ENCODE measurements around the gene KLF7.

KLF7 gene

GRCh38 chr2:207107131-207107530, 58.6 kb downstream of the KLF7 start:
- Histone ChIP-seq H3K27ac (ENCODE audit: insufficient read depth in 1 of 2, low read depth in 1 of 2, low read length in 2 of 2, poor library complexity in 1 of 2, severe bottlenecking in 2 of 2) (peak overlapping the region; percentile 65 to 78), H3K4me1 (ENCODE audit: control extremely low read depth in 1 of 4, control insufficient read depth in 4 of 4, insufficient read depth in 4 of 4, low read length in 3 of 4) (peaks cover 22 to 48% (median 35%) of the 10 kb centered on the region in 4 experiments), H3K36me3 (ENCODE audit: control insufficient read depth in 4 of 4, insufficient read depth in 4 of 4, low read length in 3 of 4) (peaks cover 0 to 16% (median 5%) of the 10 kb centered on the region in 4 experiments), H3K9me3 (ENCODE audit: control extremely low read depth in 1 of 5, control insufficient read depth in 4 of 5, insufficient read depth in 2 of 5, low read depth in 1 of 5, low read length in 4 of 5) (no peaks in the 10 kb centered on the region), H3K27me3 (replicated peaks in 2 of 5; ENCODE audit: control insufficient read depth in 4 of 5, insufficient read depth in 5 of 5, low read length in 4 of 5) (no peaks in the 10 kb centered on the region), H3K4me3 (ENCODE audit: control insufficient read depth in 1 of 7, extremely low read depth in 1 of 7, insufficient read depth in 4 of 7, low read depth in 2 of 7, low read length in 6 of 7) (peak overlapping the region in 4 of 7 experiments; percentile 5 to 55 (median 25))
- WGBS (ENCODE audit: insufficient coverage) = 54% methylated on average over 2 of the region's 5 CpGs
- ChIA-PET POLR2A (interaction anchor here (1.0 to 1.6 kb wide), 3 partner anchors 36 to 64 kb away, joined by 3 to 9 read pairs (median 5); partner anchors contain the start of gene KLF7), CTCF (interaction anchor here (0.8 to 4.2 kb wide), 10 partner anchors 10 to 374 kb away, joined by 3 to 17 read pairs (median 4); no protein-coding TSS in a partner anchor)
- no peak for DNase-seq

- peaks cover 0 to 19% (median 14%) of the 10 kb centered on the region in 4 experiments for H3K36me3 ChIP-seq (ENCODE audit: control insufficient read depth in 4 of 4, insufficient read depth in 4 of 4, low read length in 3 of 4)
Observed at GRCh38 chr2:207103132-207103531, 62.6 kb downstream of the KLF7 start.

GRCh38 chr2:207101984-207102383, 63.8 kb downstream of the KLF7 start:
- H3K9me3 ChIP-seq (ENCODE audit: control extremely low read depth in 1 of 5, control insufficient read depth in 4 of 5, insufficient read depth in 2 of 5, low read depth in 1 of 5, low read length in 4 of 5) = no peaks in the 10 kb centered on the region
- CTCF ChIA-PET = interaction anchor here (1.3 kb wide), 1 partner anchor 11 kb away, joined by 3 read pairs; no protein-coding TSS in a partner anchor
- peaks cover 0 to 19% (median 14%) of the 10 kb centered on the region in 4 experiments for H3K36me3 ChIP-seq (ENCODE audit: control insufficient read depth in 4 of 4, insufficient read depth in 4 of 4, low read length in 3 of 4)
- no peaks in the 10 kb centered on the region for H3K27me3 ChIP-seq (replicated peaks in 2 of 5; ENCODE audit: control insufficient read depth in 4 of 5, insufficient read depth in 5 of 5, low read length in 4 of 5)
- POLR2A ChIA-PET = no interaction called here
- H3K27ac ChIP-seq (ENCODE audit: insufficient read depth in 1 of 2, low read depth in 1 of 2, low read length in 2 of 2, poor library complexity in 1 of 2, severe bottlenecking in 2 of 2) = no peak overlapping the region
- H3K4me3 ChIP-seq (ENCODE audit: control insufficient read depth in 1 of 7, extremely low read depth in 1 of 7, insufficient read depth in 4 of 7, low read depth in 2 of 7, low read length in 6 of 7) = no peak overlapping the region
- H3K4me1 ChIP-seq (ENCODE audit: control extremely low read depth in 1 of 4, control insufficient read depth in 4 of 4, insufficient read depth in 4 of 4, low read length in 3 of 4) = peaks cover 7 to 11% (median 7%) of the 10 kb centered on the region in 4 experiments
- DNase-seq = no peak
- WGBS (ENCODE audit: insufficient coverage) = 100% methylated on average over 1 of the region's 1 CpG

More at GRCh38 chr2:207103132-207103531, 62.6 kb downstream of the KLF7 start:
- H3K4me3 ChIP-seq (ENCODE audit: control insufficient read depth in 1 of 7, extremely low read depth in 1 of 7, insufficient read depth in 4 of 7, low read depth in 2 of 7, low read length in 6 of 7) = no peak overlapping the region
- H3K4me1 ChIP-seq (ENCODE audit: control extremely low read depth in 1 of 4, control insufficient read depth in 4 of 4, insufficient read depth in 4 of 4, low read length in 3 of 4) = peaks cover 13 to 22% (median 18%) of the 10 kb centered on the region in 4 experiments
- no peak for DNase-seq
- no peaks in the 10 kb centered on the region for H3K27me3 ChIP-seq (replicated peaks in 2 of 5; ENCODE audit: control insufficient read depth in 4 of 5, insufficient read depth in 5 of 5, low read length in 4 of 5)
- H3K27ac ChIP-seq (ENCODE audit: insufficient read depth in 1 of 2, low read depth in 1 of 2, low read length in 2 of 2, poor library complexity in 1 of 2, severe bottlenecking in 2 of 2) = no peak overlapping the region
- CTCF ChIA-PET = interaction anchor here (0.9 to 1.5 kb wide), 4 partner anchors 9 to 370 kb away, joined by 3 read pairs; no protein-coding TSS in a partner anchor
- WGBS (ENCODE audit: insufficient coverage) = 100% methylated on average over 1 of the region's 2 CpGs
- POLR2A ChIA-PET = no interaction called here
- no peaks in the 10 kb centered on the region for H3K9me3 ChIP-seq (ENCODE audit: control extremely low read depth in 1 of 5, control insufficient read depth in 4 of 5, insufficient read depth in 2 of 5, low read depth in 1 of 5, low read length in 4 of 5)

GRCh38 chr2:207097278-207097677, 68.5 kb downstream of the KLF7 start:
- DNase-seq = no peak
- no peaks in the 10 kb centered on the region for H3K27me3 ChIP-seq (replicated peaks in 2 of 5; ENCODE audit: control insufficient read depth in 4 of 5, insufficient read depth in 5 of 5, low read length in 4 of 5)
- H3K9me3 ChIP-seq (ENCODE audit: control extremely low read depth in 1 of 5, control insufficient read depth in 4 of 5, insufficient read depth in 2 of 5, low read depth in 1 of 5, low read length in 4 of 5) = no peaks in the 10 kb centered on the region
- POLR2A ChIA-PET = no interaction called here
- WGBS (ENCODE audit: insufficient coverage) = 100% methylated on average over 1 of the region's 4 CpGs
- no peak overlapping the region for H3K27ac ChIP-seq (ENCODE audit: insufficient read depth in 1 of 2, low read depth in 1 of 2, low read length in 2 of 2, poor library complexity in 1 of 2, severe bottlenecking in 2 of 2)
- peaks cover 0 to 10% (median 6%) of the 10 kb centered on the region in 4 experiments for H3K36me3 ChIP-seq (ENCODE audit: control insufficient read depth in 4 of 4, insufficient read depth in 4 of 4, low read length in 3 of 4)
- CTCF ChIA-PET = no interaction called here
- no peak overlapping the region for H3K4me3 ChIP-seq (ENCODE audit: control insufficient read depth in 1 of 7, extremely low read depth in 1 of 7, insufficient read depth in 4 of 7, low read depth in 2 of 7, low read length in 6 of 7)
- peaks cover 0 to under 1% (median 0%) of the 10 kb centered on the region in 4 experiments for H3K4me1 ChIP-seq (ENCODE audit: control extremely low read depth in 1 of 4, control insufficient read depth in 4 of 4, insufficient read depth in 4 of 4, low read length in 3 of 4)

GRCh38 chr2:207095963-207096362, 69.8 kb downstream of the KLF7 start:
- Histone ChIP-seq H3K9me3 (ENCODE audit: control extremely low read depth in 1 of 5, control insufficient read depth in 4 of 5, insufficient read depth in 2 of 5, low read depth in 1 of 5, low read length in 4 of 5) (peaks cover 0 to 4% (median 0%) of the 10 kb centered on the region in 5 experiments), H3K4me3 (ENCODE audit: control insufficient read depth in 1 of 7, extremely low read depth in 1 of 7, insufficient read depth in 4 of 7, low read depth in 2 of 7, low read length in 6 of 7) (no peak overlapping the region), H3K27ac (ENCODE audit: insufficient read depth in 1 of 2, low read depth in 1 of 2, low read length in 2 of 2, poor library complexity in 1 of 2, severe bottlenecking in 2 of 2) (no peak overlapping the region), H3K27me3 (replicated peaks in 2 of 5; ENCODE audit: control insufficient read depth in 4 of 5, insufficient read depth in 5 of 5, low read length in 4 of 5) (no peaks in the 10 kb centered on the region), H3K4me1 (ENCODE audit: control extremely low read depth in 1 of 4, control insufficient read depth in 4 of 4, insufficient read depth in 4 of 4, low read length in 3 of 4) (peaks cover 0 to 13% (median 3%) of the 10 kb centered on the region in 4 experiments), H3K36me3 (ENCODE audit: control insufficient read depth in 4 of 4, insufficient read depth in 4 of 4, low read length in 3 of 4) (peaks cover 0 to 4% (median under 1%) of the 10 kb centered on the region in 4 experiments)
- 89% methylated on average over 5 of the region's 6 CpGs for WGBS (ENCODE audit: insufficient coverage)
- POLR2A ChIA-PET = no interaction called here
- CTCF ChIA-PET = interaction anchor here (1.4 kb wide), 1 partner anchor 29 kb away, joined by 3 read pairs; no protein-coding TSS in a partner anchor
- no peak for DNase-seq

GRCh38 chr2:207093234-207093633, 72.5 kb downstream of the KLF7 start:
- Histone ChIP-seq H3K36me3 (ENCODE audit: control insufficient read depth in 4 of 4, insufficient read depth in 4 of 4, low read length in 3 of 4) (peaks cover 0 to 4% (median 0%) of the 10 kb centered on the region in 4 experiments), H3K4me3 (ENCODE audit: control insufficient read depth in 1 of 7, extremely low read depth in 1 of 7, insufficient read depth in 4 of 7, low read depth in 2 of 7, low read length in 6 of 7) (no peak overlapping the region), H3K27ac (ENCODE audit: insufficient read depth in 1 of 2, low read depth in 1 of 2, low read length in 2 of 2, poor library complexity in 1 of 2, severe bottlenecking in 2 of 2) (no peak overlapping the region), H3K9me3 (ENCODE audit: control extremely low read depth in 1 of 5, control insufficient read depth in 4 of 5, insufficient read depth in 2 of 5, low read depth in 1 of 5, low read length in 4 of 5) (peaks cover 0 to 4% (median 0%) of the 10 kb centered on the region in 5 experiments), H3K27me3 (replicated peaks in 2 of 5; ENCODE audit: control insufficient read depth in 4 of 5, insufficient read depth in 5 of 5, low read length in 4 of 5) (no peaks in the 10 kb centered on the region), H3K4me1 (ENCODE audit: control extremely low read depth in 1 of 4, control insufficient read depth in 4 of 4, insufficient read depth in 4 of 4, low read length in 3 of 4) (peaks cover 2 to 40% (median 14%) of the 10 kb centered on the region in 4 experiments)
- POLR2A ChIA-PET = no interaction called here
- CTCF ChIA-PET = no interaction called here
- DNase-seq = no peak
- 99% methylated on average over 6 of the region's 6 CpGs for WGBS (ENCODE audit: insufficient coverage)

GRCh38 chr2:207092818-207093217, 72.9 kb downstream of the KLF7 start:
- peaks cover 2 to 42% (median 14%) of the 10 kb centered on the region in 4 experiments for H3K4me1 ChIP-seq (ENCODE audit: control extremely low read depth in 1 of 4, control insufficient read depth in 4 of 4, insufficient read depth in 4 of 4, low read length in 3 of 4)
- H3K27me3 ChIP-seq (replicated peaks in 2 of 5; ENCODE audit: control insufficient read depth in 4 of 5, insufficient read depth in 5 of 5, low read length in 4 of 5) = no peaks in the 10 kb centered on the region
- peaks cover 0 to 4% (median 0%) of the 10 kb centered on the region in 4 experiments for H3K36me3 ChIP-seq (ENCODE audit: control insufficient read depth in 4 of 4, insufficient read depth in 4 of 4, low read length in 3 of 4)
- DNase-seq = no peak
- no peak overlapping the region for H3K4me3 ChIP-seq (ENCODE audit: control insufficient read depth in 1 of 7, extremely low read depth in 1 of 7, insufficient read depth in 4 of 7, low read depth in 2 of 7, low read length in 6 of 7)
- ChIA-PET POLR2A (no interaction called here), CTCF (no interaction called here)
- no peak overlapping the region for H3K27ac ChIP-seq (ENCODE audit: insufficient read depth in 1 of 2, low read depth in 1 of 2, low read length in 2 of 2, poor library complexity in 1 of 2, severe bottlenecking in 2 of 2)
- peaks cover 0 to 4% (median 0%) of the 10 kb centered on the region in 5 experiments for H3K9me3 ChIP-seq (ENCODE audit: control extremely low read depth in 1 of 5, control insufficient read depth in 4 of 5, insufficient read depth in 2 of 5, low read depth in 1 of 5, low read length in 4 of 5)

Measured in common myeloid progenitor, CD34-positive (primary cell).